HUES48 (cell line): ENCODE measurements around the gene POLR2B.
"Not testable (repeated sequence)": the region's sequence is repeated elsewhere in the genome, so short reads cannot be mapped to it uniquely, and the experiment has no call there.

ENCODE experiments used
- H3K27ac ChIP-seq: one replicate; pipeline ENCODE4 v1.7.0; 2013; ENCODE audit warnings: low read depth, low read length, inconsistent platforms
- H3K27me3 ChIP-seq: 2 replicates; pipeline ENCODE4 v1.6.1; 2013; ENCODE audit warnings: mild to moderate bottlenecking, low read length; ENCODE audit not compliant: control insufficient read depth, insufficient read depth
- H3K36me3 ChIP-seq: 2 replicates; pipeline ENCODE4 v1.6.1; 2013; ENCODE audit warnings: low read length; ENCODE audit not compliant: control insufficient read depth, insufficient read depth
- H3K4me1 ChIP-seq: 2 replicates; pipeline ENCODE4 v1.6.1; 2013; ENCODE audit warnings: mild to moderate bottlenecking, low read length; ENCODE audit not compliant: control insufficient read depth, insufficient read depth
- H3K4me3 ChIP-seq: 2 replicates; pipeline ENCODE4 v1.5.1; 2013; ENCODE audit warnings: mild to moderate bottlenecking, low read depth, low read length
- H3K9ac ChIP-seq: 2 replicates; pipeline ENCODE4 v1.6.1; 2013; ENCODE audit warnings: mild to moderate bottlenecking, low read depth, low read length, moderate library complexity
- H3K9me3 ChIP-seq: 2 replicates; pipeline ENCODE4 v1.6.1; 2013; ENCODE audit warnings: low read length; ENCODE audit not compliant: control insufficient read depth, insufficient read depth

POLR2B gene

GRCh38 chr4:57055886-57056285 is 77.2 kb downstream of the POLR2B start:
- no peak overlapping the region for H3K27ac ChIP-seq
- H3K4me1 ChIP-seq, result no peaks in the 10 kb centered on the region
- no peak overlapping the region for H3K4me3 ChIP-seq
- H3K9me3 ChIP-seq, result no peaks in the 10 kb centered on the region
- no peaks in the 10 kb centered on the region for H3K36me3 ChIP-seq
- no peak overlapping the region for H3K9ac ChIP-seq
- no peaks in the 10 kb centered on the region for H3K27me3 ChIP-seq

- no peaks in the 10 kb centered on the region for H3K9me3 ChIP-seq
- H3K27ac ChIP-seq, result no peak overlapping the region
- no peaks in the 10 kb centered on the region for H3K4me1 ChIP-seq
- no peak overlapping the region for H3K9ac ChIP-seq
- H3K36me3 ChIP-seq, result no peaks in the 10 kb centered on the region
- no peaks in the 10 kb centered on the region for H3K27me3 ChIP-seq
- H3K4me3 ChIP-seq, result no peak overlapping the region
Observed at GRCh38 chr4:57059890-57060716, 81.4 kb downstream of the POLR2B start.

GRCh38 chr4:57060717-57061067 is 82.0 kb downstream of the POLR2B start:
- not testable (repeated sequence) for H3K4me1 ChIP-seq, H3K36me3 ChIP-seq, H3K9ac ChIP-seq, H3K27ac ChIP-seq, H3K9me3 ChIP-seq, H3K27me3 ChIP-seq, H3K4me3 ChIP-seq

GRCh38 chr4:57061395-57061794 is 82.7 kb downstream of the POLR2B start:
- H3K9ac ChIP-seq, result no peak overlapping the region
- no peaks in the 10 kb centered on the region for H3K36me3 ChIP-seq
- H3K27me3 ChIP-seq, result no peaks in the 10 kb centered on the region
- H3K4me1 ChIP-seq, result no peaks in the 10 kb centered on the region
- no peak overlapping the region for H3K27ac ChIP-seq
- no peak overlapping the region for H3K4me3 ChIP-seq
- H3K9me3 ChIP-seq, result no peaks in the 10 kb centered on the region

- H3K36me3 ChIP-seq, result no peaks in the 10 kb centered on the region
- no peak overlapping the region for H3K27ac ChIP-seq
- H3K27me3 ChIP-seq, result no peaks in the 10 kb centered on the region
- no peaks in the 10 kb centered on the region for H3K4me1 ChIP-seq
- no peak overlapping the region for H3K4me3 ChIP-seq
- H3K9ac ChIP-seq, result no peak overlapping the region
- H3K9me3 ChIP-seq, result no peaks in the 10 kb centered on the region
Observed at GRCh38 chr4:57063518-57063917, 84.8 kb downstream of the POLR2B start.

- Histone ChIP-seq H3K27ac (no peak overlapping the region), H3K4me3 (no peak overlapping the region), H3K4me1 (no peaks in the 10 kb centered on the region), H3K9ac (no peak overlapping the region), H3K36me3 (no peaks in the 10 kb centered on the region), H3K9me3 (no peaks in the 10 kb centered on the region), H3K27me3 (no peaks in the 10 kb centered on the region)
Observed at GRCh38 chr4:57064120-57064519, 85.4 kb downstream of the POLR2B start.

GRCh38 chr4:57064811-57065711 is 86.4 kb downstream of the POLR2B start:
- no peaks in the 10 kb centered on the region for H3K4me1 ChIP-seq
- H3K9ac ChIP-seq, result no peak overlapping the region
- H3K27ac ChIP-seq, result no peak overlapping the region
- no peaks in the 10 kb centered on the region for H3K27me3 ChIP-seq
- H3K9me3 ChIP-seq, result no peaks in the 10 kb centered on the region
- H3K4me3 ChIP-seq, result no peak overlapping the region
- no peaks in the 10 kb centered on the region for H3K36me3 ChIP-seq

- H3K9ac ChIP-seq, result no peak overlapping the region
- H3K4me3 ChIP-seq, result no peak overlapping the region
Observed at GRCh38 chr4:57065730-57066482, 87.2 kb downstream of the POLR2B start.

GRCh38 chr4:57068237-57068981 is 89.7 kb downstream of the POLR2B start:
- Histone ChIP-seq H3K27me3 (no peaks in the 10 kb centered on the region), H3K4me3 (no peak overlapping the region), H3K27ac (no peak overlapping the region), H3K36me3 (no peaks in the 10 kb centered on the region), H3K9me3 (no peaks in the 10 kb centered on the region), H3K4me1 (no peaks in the 10 kb centered on the region), H3K9ac (no peak overlapping the region)

More at GRCh38 chr4:57065730-57066482, 87.2 kb downstream of the POLR2B start:
- no peaks in the 10 kb centered on the region for H3K36me3 ChIP-seq
- no peaks in the 10 kb centered on the region for H3K9me3 ChIP-seq
- no peak overlapping the region for H3K27ac ChIP-seq
- H3K27me3 ChIP-seq, result no peaks in the 10 kb centered on the region
- H3K4me1 ChIP-seq, result no peaks in the 10 kb centered on the region

- peaks cover 4% of the 10 kb centered on the region; the same call in 1 of the 2 replicates for H3K27me3 ChIP-seq
- no peaks in the 10 kb centered on the region for H3K4me1 ChIP-seq
- H3K9ac ChIP-seq, result no peak overlapping the region
- H3K4me3 ChIP-seq, result no peak overlapping the region
- H3K36me3 ChIP-seq, result no peaks in the 10 kb centered on the region
- no peaks in the 10 kb centered on the region for H3K9me3 ChIP-seq
- H3K27ac ChIP-seq, result no peak overlapping the region
Observed at GRCh38 chr4:57070461-57070860, 91.8 kb downstream of the POLR2B start.
